HL-60 (cell line): Measurements from ENCODE around the gene CCER1.

Experiments
- DNase-seq, 2 experiments: peaks; one replicate each; pipeline ENCODE4 v3.0.0-alpha.2; 2010 to 2020; ENCODE audit warnings: low read depth in 1 of 2, low spot score in 1 of 2
- H3K27ac ChIP-seq: fragments of 250-450 bp; sonication (Bioruptor Pico); replicated peaks from 2 replicates; pipeline ENCODE4 v1.5.1; 2020; ENCODE audit warnings: mild to moderate bottlenecking, moderate library complexity
- H3K27me3 ChIP-seq: fragments of 250-450 bp; sonication (Bioruptor Pico); 2 replicates; pipeline ENCODE4 v1.5.1; 2021; ENCODE audit warnings: mild to moderate bottlenecking, moderate library complexity; ENCODE audit not compliant: insufficient read depth, poor library complexity, severe bottlenecking
- H3K4me3 ChIP-seq: replicated peaks from 2 replicates; pipeline ENCODE4 v1.5.1; 2011; ENCODE audit warnings: mild to moderate bottlenecking, control low read depth, low read length; ENCODE audit not compliant: insufficient read depth
- CTCF ChIP-seq: IDR thresholded peaks from one replicate; pipeline ENCODE4 v1.5.1; 2011; ENCODE audit warnings: low read length, control low read depth, inconsistent platforms; ENCODE audit not compliant: insufficient read depth
- GABPA ChIP-seq: IDR thresholded peaks from 2 replicates; pipeline ENCODE4 v1.6.1; 2012; ENCODE audit warnings: low read depth
- POLR2AphosphoS5 ChIP-seq: IDR thresholded peaks from 2 replicates; pipeline ENCODE4 v1.6.1; 2012; ENCODE audit warnings: low read depth
- REST ChIP-seq: IDR thresholded peaks from 2 replicates; pipeline ENCODE4 v1.6.1; 2012; ENCODE audit warnings: low read depth; ENCODE audit not compliant: insufficient replicate concordance
- SPI1 ChIP-seq: IDR thresholded peaks from 2 replicates; pipeline ENCODE4 v1.6.1; 2012; ENCODE audit warnings: low read depth, mild to moderate bottlenecking, borderline replicate concordance

Gene CCER1

GRCh38 chr12:90938451-90938850 lies 16.5 kb downstream of the CCER1 start:
- Histone ChIP-seq H3K27me3 (no peaks in the 10 kb centered on the region), H3K27ac (no peak overlapping the region), H3K4me3 (no peak overlapping the region)
- DNase-seq = no peak
- no peak for TF ChIP-seq SPI1
- TF ChIP-seq GABPA = no peak
- TF ChIP-seq CTCF = no peak
- TF ChIP-seq POLR2AphosphoS5 = no peak
- no peak for TF ChIP-seq REST

GRCh38 chr12:90937651-90938050 lies 17.3 kb downstream of the CCER1 start:
- no peak overlapping the region for H3K27ac ChIP-seq
- H3K27me3 ChIP-seq = no peaks in the 10 kb centered on the region
- TF ChIP-seq CTCF (no peak), SPI1 (no peak), GABPA (no peak), POLR2AphosphoS5 (no peak), REST (no peak)
- no peak for DNase-seq
- H3K4me3 ChIP-seq = no peak overlapping the region

- Histone ChIP-seq H3K27ac (no peak overlapping the region), H3K27me3 (no peaks in the 10 kb centered on the region), H3K4me3 (no peak overlapping the region)
- no peak for TF ChIP-seq CTCF
- TF ChIP-seq SPI1 = no peak
- no peak for TF ChIP-seq GABPA
- no peak for TF ChIP-seq REST
- TF ChIP-seq POLR2AphosphoS5 = no peak
- DNase-seq = no peak
These were observed 18.6 kb downstream of the CCER1 start for GRCh38 chr12:90936230-90937005.
